Measurements from ENCODE around the gene ENSA.
"Not testable (repeated sequence)": the region's sequence is repeated elsewhere in the genome, so short reads cannot be mapped to it uniquely, and the experiment has no call there.

Gene ENSA, protein sequence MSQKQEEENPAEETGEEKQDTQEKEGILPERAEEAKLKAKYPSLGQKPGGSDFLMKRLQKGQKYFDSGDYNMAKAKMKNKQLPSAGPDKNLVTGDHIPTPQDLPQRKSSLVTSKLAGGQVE

DNA sequence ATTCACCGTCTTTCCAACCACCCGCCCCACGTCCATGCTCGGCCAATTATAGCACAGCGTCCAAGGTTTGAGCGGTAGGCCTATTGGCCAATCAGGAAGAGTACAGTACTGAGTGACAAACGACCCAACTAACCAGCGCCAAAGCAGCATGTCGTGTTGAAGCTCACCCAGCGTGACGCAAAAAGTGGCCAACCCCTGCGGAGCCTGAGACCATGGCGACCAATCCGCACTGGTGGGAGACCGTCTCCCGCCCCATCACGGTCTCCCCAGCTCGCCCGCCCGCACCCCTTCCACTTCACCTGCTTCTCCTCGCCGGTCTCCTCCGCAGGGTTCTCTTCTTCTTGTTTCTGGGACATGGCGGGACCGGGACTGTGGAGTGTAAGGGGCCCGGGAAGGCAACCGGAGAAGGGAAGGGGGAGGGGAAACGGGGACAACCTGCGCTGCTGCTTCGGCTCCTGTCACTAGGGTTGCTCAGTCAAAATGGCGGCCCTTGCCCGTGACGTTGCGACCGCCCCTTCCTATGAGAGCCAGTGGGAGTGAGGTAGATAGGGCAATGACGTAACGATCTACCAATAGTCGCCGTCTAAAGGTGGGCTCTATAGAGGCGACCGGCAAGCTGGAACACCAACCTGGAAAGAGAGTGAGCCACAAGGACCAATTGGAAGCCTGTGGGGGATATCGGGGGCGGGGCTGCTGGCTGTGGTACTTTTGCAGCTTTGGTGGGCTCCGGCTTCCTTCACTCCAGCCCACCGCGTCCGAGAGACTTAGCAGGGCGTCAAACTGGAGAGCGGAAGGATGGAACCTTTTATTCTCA is at the start of gene ENSA:
Gene ENSA (minus strand): TSS at position 498 of the 814 bp plus-strand sequence. CDS start 142 bp downstream, at position 356.
- peak; percentile 98 for DNase-seq (ENCODE audit: low read depth, low spot score)

DNA sequence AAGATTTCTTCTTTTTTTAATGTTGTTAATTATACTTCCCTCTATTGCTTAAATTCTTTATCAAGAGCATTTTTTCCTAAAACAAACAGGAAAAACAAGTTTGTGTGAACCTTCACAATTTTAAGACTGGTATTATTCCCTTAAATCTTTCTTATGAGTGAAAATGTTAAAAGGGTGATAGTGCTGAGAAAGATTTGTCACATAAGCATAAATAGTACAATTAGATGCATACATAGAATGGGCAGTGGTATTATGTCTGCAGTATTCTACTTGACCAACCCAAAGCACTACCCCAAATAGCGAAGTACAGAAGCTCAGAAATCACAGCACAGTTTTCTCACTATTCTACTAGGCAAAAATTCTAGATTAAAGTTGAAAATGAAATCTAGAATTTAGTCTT is 49.6 kb upstream of the ENSA start:
- no peak for DNase-seq (ENCODE audit: low read depth, low spot score)

DNA sequence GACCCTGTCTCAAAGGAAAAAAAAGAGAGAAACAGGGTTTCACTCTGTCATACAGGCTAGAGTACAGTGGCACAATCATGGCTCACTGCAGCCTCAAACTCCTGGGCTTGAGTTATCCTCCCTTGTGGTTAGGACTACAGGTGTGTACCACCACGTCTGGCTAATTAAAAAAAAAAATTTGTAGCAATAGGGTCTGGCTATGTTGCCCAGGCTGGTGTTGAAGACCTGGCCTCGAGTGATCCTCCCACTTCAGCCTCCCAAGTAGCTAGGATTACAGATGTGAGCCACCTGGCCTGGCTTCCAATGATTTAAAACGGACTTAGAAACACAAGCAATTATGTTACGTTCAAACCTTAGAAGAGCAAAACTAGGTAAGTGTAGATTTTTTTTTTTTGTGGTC is 45.5 kb upstream of the ENSA start:
- no peak for DNase-seq (ENCODE audit: low read depth, low spot score)

DNA sequence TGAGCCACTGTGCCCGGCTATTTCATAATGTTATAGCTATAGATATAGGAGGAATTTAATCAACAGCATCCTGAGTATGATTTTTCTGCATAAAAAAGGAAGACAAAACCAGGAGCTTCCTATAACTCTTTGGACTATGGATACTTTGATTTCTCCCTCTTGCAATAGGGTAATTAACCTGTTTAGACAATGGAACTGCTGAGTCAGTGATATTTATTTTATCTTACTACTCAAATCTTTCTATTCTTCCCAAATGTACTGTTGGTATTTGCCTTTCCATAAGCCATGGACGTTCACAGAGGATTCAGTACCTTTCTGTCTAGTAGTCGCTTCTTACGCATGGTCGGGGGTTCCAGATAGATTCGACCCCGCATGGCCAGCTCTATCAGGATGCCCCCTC is 33.9 kb upstream of the ENSA start:
- no peak for DNase-seq (ENCODE audit: low read depth, low spot score)

DNA sequence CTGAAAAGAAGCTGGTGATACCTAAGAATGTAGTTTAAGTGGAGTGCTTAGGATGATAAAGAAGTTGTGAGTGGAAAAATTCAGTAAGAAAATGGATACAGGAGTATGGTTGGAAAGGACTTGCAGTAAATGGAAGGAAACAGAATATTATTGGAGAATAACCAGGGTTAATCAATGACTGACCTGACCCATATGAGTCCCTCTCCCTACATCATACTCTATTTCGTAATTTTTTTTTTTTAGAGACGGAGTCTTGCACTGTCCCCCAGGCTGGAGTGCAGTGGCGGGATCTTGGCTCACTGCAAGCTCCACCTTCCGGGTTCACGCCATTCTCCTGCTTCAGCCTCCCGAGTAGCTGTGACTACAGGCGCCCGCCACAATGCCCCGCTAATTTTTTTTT is 33.4 kb upstream of the ENSA start:
- no peak for DNase-seq (ENCODE audit: low read depth, low spot score)

DNA sequence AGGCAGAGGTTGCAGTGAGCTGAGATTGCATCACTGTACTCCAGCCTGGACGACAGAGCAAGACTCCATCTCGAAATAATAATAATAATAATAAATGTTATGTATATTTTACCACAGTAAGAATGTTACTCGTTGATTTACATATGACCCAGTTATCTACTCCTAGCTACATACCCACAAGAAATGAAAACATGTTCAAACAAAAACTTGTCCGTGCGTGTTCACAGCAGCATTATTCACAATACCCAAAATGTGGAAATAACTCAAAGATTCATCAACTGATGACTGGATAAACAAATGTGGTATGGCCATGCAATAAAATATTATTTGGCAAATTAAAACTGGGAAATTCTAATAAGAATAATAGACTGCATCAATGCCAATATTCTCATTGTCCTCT is 31.7 kb upstream of the ENSA start:
- no peak for DNase-seq (ENCODE audit: low read depth, low spot score)

DNA sequence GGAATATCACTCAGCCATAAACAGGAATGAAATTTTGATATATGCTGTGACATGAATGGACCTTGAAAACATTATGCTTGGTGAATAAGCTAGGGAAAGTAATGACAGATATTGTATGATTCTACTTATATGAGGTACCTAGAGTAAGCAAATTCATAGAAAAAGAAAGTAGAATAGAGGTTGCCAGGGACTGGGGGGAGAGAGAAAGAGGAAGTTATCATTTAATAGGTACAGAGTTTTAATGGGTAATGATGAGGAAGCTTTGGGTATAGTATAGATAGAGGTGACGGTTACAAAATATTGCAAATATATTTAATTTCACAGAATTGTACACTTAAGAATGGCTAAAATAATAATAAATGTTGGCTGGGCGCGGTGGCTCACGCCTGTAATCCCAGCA is 31.2 kb upstream of the ENSA start:
- no peak for DNase-seq (ENCODE audit: low read depth, low spot score)

DNA sequence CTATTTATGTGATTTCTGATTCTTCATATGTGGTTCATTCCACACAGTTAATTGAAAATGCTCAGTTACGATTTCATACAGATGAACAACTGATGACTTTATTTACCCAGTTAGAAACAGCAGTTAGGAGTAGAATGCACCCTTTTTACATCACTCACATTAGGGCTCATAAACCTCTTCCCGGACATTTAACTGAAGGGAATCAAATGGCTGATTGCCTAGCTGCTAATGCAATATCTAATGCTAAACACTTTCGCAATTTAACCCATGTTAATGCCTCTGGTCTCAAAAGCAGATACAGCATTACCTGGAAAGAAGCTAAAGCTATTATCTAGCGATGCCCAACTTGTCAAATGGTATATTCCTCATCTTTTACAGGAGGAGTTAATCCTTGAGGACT is 27.7 kb upstream of the ENSA start:
- DNase-seq (ENCODE audit: low read depth, low spot score), result not testable (repeated sequence)

DNA sequence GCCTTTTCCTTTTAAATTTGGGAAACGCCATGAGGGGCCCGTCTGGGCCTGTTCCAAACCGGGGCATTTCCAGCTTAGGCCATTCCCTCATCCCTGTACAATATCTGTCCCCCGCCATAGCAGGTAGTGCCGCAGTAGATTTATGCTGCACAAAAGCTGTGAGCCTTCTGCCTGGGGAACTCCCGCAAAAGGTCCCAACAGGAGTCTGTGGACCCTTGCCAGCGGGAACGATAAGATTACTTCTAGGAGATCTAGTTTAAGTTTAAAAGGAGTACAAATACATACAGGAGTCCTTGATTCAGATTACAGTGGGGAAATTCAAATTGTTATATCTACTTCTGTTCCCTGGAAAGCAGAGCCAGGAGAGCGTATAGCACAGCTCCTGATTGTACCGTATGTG is 25.2 kb upstream of the ENSA start:
- DNase-seq (ENCODE audit: low read depth, low spot score), result not testable (repeated sequence)

DNA sequence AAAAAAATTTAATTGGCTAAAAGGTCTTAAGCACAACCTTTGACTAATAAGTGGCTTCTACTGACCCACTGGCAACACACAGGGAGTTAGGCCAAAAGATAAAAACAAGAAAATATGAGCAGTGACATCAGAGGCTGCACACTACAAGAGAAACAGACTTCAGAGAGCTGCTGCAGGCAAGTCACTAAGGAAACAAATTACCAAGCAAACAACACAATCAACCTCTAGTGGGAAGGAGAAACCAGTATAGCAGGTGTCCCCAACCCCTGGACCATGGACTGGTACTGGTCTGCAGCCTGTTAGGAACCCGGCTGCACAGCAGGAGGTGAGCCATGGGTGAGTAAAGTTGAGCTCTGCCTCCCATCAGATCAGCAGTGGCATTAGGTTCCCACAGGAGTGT is 20.8 kb upstream of the ENSA start:
- DNase-seq (ENCODE audit: low read depth, low spot score), result no peak

DNA sequence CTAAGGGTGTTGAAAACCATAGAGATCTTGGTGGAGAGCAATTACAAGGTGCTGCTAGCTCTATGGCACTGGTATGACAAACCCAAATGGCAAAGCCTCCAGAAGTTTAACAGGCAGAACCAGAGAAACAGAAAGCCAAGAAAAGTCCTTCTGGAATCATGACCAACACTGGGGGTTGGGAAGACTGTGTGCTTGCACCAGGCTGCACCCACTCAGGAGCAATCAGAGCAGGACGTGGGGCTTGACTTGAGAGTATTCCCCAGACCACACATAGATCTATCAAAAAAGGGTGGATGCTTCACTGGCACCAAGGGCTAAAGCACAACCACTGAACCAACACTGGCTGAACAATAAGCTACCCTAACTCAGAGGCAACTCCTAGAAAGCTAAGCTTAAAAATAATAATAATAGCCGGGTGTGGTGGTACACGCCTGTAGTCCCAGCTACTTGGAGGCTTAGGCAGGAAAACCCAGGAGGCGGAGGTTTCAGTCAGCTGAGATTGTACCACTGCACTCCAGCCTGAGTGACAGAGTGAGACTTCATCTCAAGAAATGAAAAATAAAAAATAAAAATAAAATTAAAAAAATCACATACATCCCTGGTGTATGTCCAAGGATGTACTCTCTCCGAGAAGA is 20.1 kb upstream of the ENSA start:
- DNase-seq (ENCODE audit: low read depth, low spot score), result no peak

DNA sequence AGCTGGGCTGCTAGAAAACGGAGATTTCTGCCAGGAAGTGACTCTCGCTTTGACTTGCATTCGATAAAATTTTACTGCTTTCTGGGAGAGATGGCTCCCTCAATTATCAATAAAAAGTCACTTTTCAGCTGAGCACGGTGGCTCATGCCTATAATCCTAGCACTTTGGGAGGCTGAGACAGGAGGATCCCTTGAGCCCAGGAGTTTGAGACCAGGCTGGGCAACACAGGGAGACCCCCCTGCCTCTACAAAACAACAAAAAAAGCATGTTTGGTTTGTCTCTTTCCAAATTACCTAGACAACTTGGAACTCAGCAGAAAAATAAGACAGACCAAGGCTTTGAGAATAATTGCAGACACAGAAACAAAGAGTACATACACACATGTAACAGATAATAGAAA is 12.9 kb upstream of the ENSA start:
- no peak for DNase-seq (ENCODE audit: low read depth, low spot score)

DNA sequence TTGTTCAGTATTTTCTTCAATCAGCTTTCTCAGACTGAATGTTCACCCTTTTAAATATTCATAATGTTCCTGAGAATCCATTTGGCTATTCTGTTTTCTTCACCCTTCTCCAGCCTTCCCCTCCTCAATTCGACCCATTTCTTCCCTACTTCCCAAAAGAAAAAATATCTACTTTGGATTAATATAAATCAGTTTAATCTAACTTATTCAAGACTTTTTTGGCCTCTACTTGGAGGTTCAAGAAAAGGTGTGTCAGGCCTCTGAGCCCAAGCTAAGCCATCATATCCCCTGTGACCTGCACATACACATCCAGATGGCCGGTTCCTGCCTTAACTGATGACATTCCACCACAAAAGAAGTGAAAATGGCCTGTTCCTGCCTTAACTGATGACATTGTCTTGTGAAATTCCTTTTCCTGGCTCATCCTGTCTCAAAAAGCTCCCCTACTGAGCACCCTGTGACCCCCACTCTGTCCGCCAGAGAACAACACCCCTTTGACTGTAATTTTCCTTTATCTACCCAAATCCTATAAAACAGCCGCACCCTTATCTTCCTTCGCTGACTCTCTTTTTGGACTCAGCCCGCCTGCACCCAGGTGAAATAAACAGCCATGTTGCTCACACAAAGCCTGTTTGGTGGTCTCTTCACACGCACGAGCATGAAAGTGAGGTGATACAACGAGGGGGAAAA is 11.9 kb upstream of the ENSA start:
- DNase-seq (ENCODE audit: low read depth, low spot score), result not testable (repeated sequence)

DNA sequence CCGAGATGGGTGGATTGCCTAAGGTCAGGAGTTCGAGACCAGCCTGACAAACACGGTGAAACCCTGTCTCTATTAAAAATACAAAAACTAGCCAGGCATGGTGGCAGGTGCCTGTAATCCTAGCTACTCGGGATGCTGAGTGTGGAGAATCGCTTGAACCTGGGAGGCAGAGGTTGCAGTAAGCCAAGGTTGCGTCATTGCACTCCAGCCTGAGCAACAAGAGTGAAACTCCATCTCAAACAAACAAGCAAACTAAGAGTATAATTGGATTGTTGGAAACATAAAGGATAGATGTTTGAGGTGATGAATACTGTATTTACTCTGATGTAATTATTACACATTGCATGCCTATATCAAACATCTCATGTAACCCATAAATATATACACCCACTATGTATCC is 9.0 kb upstream of the ENSA start:
- not testable (repeated sequence) for DNase-seq (ENCODE audit: low read depth, low spot score)

DNA sequence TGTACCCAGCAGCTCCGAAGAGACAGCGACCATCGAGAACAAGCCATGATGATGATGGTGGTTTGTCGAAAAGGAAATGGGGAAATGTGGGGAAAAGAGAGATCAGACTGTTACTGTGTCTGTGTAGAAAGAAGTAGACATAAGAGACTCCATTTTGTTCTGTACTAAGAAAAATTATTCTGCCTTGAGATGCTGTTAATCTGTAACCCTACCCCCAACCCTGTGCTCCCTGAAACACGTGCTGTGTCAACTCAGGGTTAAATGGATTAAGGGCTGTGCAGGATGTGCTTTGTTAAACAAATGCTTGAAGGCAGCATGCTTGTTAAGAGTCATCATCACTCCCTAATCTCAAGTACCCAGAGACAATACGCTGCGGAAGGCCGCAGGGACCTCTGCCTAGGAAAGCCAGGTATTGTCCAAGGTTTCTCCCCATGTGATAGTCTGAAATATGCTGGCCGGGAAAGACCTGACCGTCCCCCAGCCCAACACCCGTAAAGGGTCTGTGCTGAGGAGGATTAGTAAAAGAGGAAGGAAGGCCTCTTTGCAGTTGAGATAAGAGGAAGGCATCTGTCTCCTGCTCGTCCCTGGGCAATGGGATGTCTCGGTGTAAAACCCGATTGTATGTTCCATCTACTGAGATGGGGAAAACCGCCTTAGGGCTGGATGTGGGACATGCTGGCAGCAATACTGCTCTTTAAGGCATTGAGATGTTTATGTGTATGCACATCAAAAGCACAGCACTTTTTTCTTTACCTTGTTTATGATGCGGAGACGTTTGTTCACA is 5.6 kb upstream of the ENSA start:
- DNase-seq (ENCODE audit: low read depth, low spot score), result not testable (repeated sequence)

DNA sequence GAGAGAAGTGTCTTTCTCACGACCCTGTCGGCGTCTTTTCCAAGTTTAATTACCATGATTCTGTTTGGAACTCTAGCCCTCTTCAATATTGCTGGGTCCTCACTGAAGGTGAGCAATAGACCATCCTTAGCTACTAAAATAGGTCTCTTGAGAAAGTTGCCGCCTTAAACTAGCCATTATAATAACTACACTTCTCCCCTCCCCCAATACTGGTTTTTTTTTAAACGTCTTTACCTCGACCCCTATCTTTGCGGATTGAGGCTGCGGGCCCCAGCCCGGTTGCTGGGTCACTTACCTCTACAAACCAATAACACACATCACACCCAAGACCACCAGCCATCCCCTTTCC is 672 bp downstream of the ENSA start:
- no peak for DNase-seq (ENCODE audit: low read depth, low spot score)

DNA sequence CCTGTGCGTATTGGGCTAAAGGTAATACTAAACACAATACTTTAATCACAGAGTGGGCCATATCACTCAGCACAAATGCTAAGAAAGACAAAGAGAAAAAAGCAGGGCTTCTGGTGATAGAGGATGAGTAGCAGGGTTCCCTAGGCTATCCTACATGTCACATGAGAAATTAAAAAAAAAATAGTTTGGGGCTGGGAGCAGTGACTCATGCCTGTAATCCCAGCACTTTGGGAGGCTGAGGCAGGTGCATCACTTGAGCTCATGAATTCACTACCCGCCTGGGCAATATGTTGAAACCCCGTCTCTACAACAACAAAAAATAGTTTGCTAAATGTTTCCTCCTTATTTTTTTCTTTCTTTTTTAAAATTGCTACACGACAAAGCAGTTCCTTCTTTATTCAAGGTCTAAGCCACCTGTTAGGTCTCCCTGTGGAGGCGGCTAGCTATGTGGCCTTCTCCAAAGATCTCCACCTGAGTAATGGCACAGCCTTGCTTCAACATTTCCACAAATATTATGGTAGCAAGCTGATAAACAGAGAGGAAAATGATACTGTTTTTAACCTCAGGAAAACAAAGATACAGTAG is 1.5 kb downstream of the ENSA start:
- no peak for DNase-seq (ENCODE audit: low read depth, low spot score)

DNA sequence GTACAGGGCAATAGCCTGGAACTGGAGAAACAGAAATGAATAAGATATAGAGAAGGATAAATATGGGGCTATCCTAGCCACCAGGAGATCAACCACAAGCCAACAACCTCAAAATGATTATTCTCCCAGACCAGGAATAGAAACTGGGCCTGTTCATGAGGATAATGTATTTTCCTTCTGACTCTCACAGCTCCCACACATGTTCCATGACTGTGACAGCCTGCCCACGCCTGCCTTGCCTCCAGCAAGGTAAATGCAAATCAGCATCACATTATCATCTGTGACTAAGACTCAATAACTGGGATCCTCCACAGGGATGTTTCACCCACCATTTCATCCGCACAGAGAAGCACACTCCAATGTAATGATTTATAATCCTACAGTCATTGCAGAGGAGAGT is 3.3 kb downstream of the ENSA start:
- DNase-seq (ENCODE audit: low read depth, low spot score), result no peak

DNA sequence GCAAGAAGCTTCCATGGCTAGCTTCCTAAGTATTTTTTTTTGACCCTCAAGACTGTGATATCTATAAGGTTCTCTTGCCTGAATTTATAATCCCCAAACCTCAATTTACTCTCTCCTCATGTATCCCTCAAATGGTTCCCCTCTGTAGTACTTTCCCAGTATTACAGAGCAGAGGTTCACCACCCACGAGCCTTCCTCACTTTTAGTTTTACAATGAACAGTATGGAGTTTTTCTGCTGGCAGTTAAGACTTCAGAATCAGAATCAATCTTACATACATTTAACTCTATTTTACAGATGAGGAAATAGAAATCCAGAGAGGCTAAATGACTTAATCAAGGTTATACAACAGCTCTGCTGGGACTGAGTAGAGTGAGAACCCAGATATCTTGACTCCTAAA is 4.9 kb downstream of the ENSA start:
- not testable (repeated sequence) for DNase-seq (ENCODE audit: low read depth, low spot score)

DNA sequence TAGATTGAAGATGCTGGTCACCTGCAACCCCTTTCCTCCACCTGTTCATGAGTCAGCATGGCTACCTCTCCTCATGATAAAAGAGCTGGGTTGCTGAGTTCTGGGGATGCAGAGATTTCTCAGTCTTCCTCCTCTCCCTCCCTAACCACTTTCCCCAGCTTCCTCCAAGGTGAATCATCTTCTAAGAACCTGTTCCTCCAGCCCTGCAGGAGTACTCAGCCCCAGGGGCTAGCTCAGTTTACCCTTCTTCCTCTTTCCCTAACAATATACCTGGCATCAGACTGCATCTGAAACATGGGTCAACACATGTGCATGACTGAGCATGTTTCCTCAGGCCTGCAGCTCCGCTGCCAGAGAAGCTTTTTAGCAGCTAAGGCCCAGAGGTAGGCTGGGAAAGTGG is 5.3 kb downstream of the ENSA start:
- not testable (repeated sequence) for DNase-seq (ENCODE audit: low read depth, low spot score)

DNA sequence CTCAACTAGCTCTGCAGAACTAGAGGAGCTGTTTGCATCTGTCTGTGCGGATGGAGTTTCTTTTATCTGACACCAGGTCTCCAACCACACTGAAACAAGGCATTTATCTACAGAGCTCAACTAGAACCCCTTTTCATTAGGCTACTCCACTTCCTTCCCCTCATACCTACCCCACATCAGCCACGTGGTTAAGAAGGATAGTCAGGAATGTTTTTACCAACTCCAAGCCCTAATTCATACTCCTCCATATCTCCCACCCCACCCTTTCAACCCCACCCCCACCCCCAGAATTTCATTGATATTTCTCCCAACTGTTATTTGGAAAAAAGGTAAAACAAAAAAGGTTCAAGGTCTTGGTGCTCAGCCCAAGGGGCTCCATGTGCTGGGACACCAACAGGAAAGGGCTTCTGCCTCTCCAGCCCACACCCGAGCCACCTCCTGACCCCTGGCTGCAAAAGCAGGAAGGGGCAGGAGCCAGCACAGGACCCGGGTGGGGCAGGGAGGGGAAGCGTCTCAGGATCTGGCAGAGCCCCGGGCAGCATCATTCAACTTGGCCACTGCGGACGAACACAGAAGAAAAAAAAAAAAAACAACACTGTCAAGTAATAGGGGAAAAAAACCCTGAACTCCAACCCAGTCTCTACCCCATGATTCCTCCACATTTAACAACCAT is 7.0 kb downstream of the ENSA start:
- no peak for DNase-seq (ENCODE audit: low read depth, low spot score)

All from smooth muscle cell of the brain vasculature (primary cell).